Gastroesophageal sphincter (tissue), 3 donors: ENCODE results near the gene CDK18.
A peak's percentile ranks its signal among the peaks of the same experiment; 100 is the strongest.

Source experiments
- CTCF ChIP-seq, 4 experiments: fragments of 200-600 bp in 2 of 4; fragments of 450-650 bp in 2 of 4; sonication (generic) in 1 of 4; IDR thresholded peaks; one replicate each; pipeline ENCODE4 v1.5.1; 2017 to 2019; ENCODE audit warnings: antibody characterized with exemption in 4 of 4, mild to moderate bottlenecking in 2 of 4, moderate library complexity in 2 of 4
- POLR2A ChIP-seq, 2 donors: fragments of 450-650 bp; IDR thresholded peaks; one replicate each; pipeline ENCODE4 v1.6.1; 2017; ENCODE audit warnings: antibody characterized with exemption in 2 of 2, mild to moderate bottlenecking in 2 of 2, moderate library complexity in 1 of 2
- POLR2AphosphoS5 ChIP-seq: sonication (generic); formaldehyde crosslinking; IDR thresholded peaks from one replicate; pipeline ENCODE4 v1.6.1; 2017; ENCODE audit warnings: antibody characterized with exemption

- peak; percentile 86 to 97 (median 90) for TF ChIP-seq CTCF (IDR thresholded peaks at IDR 0.05)
- no peak for TF ChIP-seq POLR2A (IDR thresholded peaks at IDR 0.05)
- TF ChIP-seq POLR2AphosphoS5: no peak
Observed at GRCh38 chr1:205484985-205485967, 19.2 kb upstream of the CDK18 start.
